ENCODE measurements around the gene CFAP45. TPM values are rescaled to one million over a fixed set of nuclear protein-coding genes. Genes with fewer than 3 reads are reported as not detected.
A peak's percentile ranks its signal among the peaks of the same experiment; 100 is the strongest.

Gene CFAP45
- total and polyA plus RNA-seq, 9 of the 15 experiments (the other 6 are each of a cell fraction or from before 2014, with no cell fraction given), result 0.65 to 2.4 (median 1.5) TPM

DNA sequence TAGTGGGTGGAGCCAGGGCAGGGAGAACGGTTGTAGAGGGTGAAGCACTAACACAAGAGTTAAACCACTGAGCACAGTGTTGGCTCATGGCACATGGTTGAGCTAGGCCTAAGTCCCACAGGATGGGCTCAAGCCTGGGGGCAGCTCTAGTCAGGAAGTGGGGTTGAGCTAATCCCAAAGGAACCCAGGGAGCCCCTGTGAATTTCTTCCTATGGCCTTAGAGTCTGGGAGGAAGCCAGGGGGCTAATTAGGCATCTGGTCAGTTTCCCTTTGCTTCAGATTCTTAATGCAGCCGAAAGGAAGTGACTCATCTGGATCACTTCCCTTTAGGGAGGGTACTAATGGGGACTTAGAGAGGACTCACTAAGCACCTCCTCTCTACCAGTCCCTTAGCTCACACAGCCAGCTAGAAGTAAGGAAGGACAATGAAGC, 10.1 kb downstream of the CFAP45 start (continued):
- peak; percentile 73 for TF ChIP-seq JUN (IDR thresholded peaks at IDR 0.05; ENCODE audit: borderline replicate concordance, low read depth, low read length)
- TF ChIP-seq JUN (CRISPR knock-in tag; IDR thresholded peaks at IDR 0.05; ENCODE audit: borderline replicate concordance), result no peak
- peak; percentile 35; the same call in 1 of the 2 replicates for TF ChIP-seq EP300 (IDR thresholded peaks at IDR 0.05; ENCODE audit: low read length)
- TF ChIP-seq ZNF174 (CRISPR knock-in tag; IDR thresholded peaks at IDR 0.05), result no peak
- TF ChIP-seq FOXK2 (conservative IDR thresholded peaks at IDR 0.05 in 1 of 2, IDR thresholded peaks at IDR 0.05 in 1 of 2; ENCODE audit: low read depth in 2 of 2), result no peak
- no peak for TF ChIP-seq BCOR (IDR thresholded peaks at IDR 0.05)
- no peak for TF ChIP-seq XRCC3 (IDR thresholded peaks at IDR 0.05)
- peak; percentile 47; the same call in 1 of the 2 replicates for TF ChIP-seq ARID1B (IDR thresholded peaks at IDR 0.05)
- no peak for TF ChIP-seq HOXB6 (CRISPR knock-in tag; IDR thresholded peaks at IDR 0.05; ENCODE audit: borderline replicate concordance)
- TF ChIP-seq WHSC1 (IDR thresholded peaks at IDR 0.05; ENCODE audit: low read length), result no peak
- TF ChIP-seq, protein P1, sequence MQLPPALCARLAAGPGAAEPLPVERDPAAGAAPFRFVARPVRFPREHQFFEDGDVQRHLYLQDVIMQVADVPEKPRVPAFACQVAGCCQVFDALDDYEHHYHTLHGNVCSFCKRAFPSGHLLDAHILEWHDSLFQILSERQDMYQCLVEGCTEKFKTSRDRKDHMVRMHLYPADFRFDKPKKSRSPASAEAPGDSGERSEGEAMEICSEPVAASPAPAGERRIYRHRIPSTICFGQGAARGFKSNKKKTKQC (CRISPR knock-in tag; IDR thresholded peaks at IDR 0.05), result no peak
- TF ChIP-seq ZNF134 (CRISPR knock-in tag; conservative IDR thresholded peaks at IDR 0.05), result no peak
- TF ChIP-seq, protein P2, sequence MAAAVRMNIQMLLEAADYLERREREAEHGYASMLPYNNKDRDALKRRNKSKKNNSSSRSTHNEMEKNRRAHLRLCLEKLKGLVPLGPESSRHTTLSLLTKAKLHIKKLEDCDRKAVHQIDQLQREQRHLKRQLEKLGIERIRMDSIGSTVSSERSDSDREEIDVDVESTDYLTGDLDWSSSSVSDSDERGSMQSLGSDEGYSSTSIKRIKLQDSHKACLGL (CRISPR knock-in tag; IDR thresholded peaks at IDR 0.05; ENCODE audit: borderline replicate concordance, poor library complexity, severe bottlenecking), result no peak
- TF ChIP-seq CTBP1 (IDR thresholded peaks at IDR 0.05; ENCODE audit: borderline replicate concordance), result no peak
- no peak for TF ChIP-seq CCNT2 (IDR thresholded peaks at IDR 0.05; ENCODE audit: borderline replicate concordance, extremely low read depth, insufficient read length, low read depth, low read length)
- TF ChIP-seq PTRF (tag; IDR thresholded peaks at IDR 0.05), result 0 out of 2 replicates have a peak, but pooled peaks have one; percentile 48
- no peak for TF ChIP-seq RB1 (IDR thresholded peaks at IDR 0.05; ENCODE audit: low read depth)
- TF ChIP-seq, protein P3, sequence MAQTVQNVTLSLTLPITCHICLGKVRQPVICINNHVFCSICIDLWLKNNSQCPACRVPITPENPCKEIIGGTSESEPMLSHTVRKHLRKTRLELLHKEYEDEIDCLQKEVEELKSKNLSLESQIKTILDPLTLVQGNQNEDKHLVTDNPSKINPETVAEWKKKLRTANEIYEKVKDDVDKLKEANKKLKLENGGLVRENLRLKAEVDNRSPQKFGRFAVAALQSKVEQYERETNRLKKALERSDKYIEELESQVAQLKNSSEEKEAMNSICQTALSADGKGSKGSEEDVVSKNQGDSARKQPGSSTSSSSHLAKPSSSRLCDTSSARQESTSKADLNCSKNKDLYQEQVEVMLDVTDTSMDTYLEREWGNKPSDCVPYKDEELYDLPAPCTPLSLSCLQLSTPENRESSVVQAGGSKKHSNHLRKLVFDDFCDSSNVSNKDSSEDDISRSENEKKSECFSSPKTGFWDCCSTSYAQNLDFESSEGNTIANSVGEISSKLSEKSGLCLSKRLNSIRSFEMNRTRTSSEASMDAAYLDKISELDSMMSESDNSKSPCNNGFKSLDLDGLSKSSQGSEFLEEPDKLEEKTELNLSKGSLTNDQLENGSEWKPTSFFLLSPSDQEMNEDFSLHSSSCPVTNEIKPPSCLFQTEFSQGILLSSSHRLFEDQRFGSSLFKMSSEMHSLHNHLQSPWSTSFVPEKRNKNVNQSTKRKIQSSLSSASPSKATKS (CRISPR knock-in tag; IDR thresholded peaks at IDR 0.05), result no peak
- no peak for TF ChIP-seq SMARCC2 (IDR thresholded peaks at IDR 0.05; ENCODE audit: low read depth)
- TF ChIP-seq ZNF79 (CRISPR knock-in tag; IDR thresholded peaks at IDR 0.05; ENCODE audit: low read depth), result no peak
- TF ChIP-seq CREB1 (IDR thresholded peaks at IDR 0.05), result no peak
- TF ChIP-seq CREB1 (CRISPR knock-in tag; IDR thresholded peaks at IDR 0.05), result no peak
- TF ChIP-seq, protein P4, sequence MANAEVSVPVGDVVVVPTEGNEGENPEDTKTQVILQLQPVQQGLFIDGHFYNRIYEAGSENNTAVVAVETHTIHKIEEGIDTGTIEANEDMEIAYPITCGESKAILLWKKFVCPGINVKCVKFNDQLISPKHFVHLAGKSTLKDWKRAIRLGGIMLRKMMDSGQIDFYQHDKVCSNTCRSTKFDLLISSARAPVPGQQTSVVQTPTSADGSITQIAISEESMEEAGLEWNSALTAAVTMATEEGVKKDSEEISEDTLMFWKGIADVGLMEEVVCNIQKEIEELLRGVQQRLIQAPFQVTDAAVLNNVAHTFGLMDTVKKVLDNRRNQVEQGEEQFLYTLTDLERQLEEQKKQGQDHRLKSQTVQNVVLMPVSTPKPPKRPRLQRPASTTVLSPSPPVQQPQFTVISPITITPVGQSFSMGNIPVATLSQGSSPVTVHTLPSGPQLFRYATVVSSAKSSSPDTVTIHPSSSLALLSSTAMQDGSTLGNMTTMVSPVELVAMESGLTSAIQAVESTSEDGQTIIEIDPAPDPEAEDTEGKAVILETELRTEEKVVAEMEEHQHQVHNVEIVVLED (CRISPR knock-in tag; IDR thresholded peaks at IDR 0.05), result no peak
- TF ChIP-seq, protein P5, sequence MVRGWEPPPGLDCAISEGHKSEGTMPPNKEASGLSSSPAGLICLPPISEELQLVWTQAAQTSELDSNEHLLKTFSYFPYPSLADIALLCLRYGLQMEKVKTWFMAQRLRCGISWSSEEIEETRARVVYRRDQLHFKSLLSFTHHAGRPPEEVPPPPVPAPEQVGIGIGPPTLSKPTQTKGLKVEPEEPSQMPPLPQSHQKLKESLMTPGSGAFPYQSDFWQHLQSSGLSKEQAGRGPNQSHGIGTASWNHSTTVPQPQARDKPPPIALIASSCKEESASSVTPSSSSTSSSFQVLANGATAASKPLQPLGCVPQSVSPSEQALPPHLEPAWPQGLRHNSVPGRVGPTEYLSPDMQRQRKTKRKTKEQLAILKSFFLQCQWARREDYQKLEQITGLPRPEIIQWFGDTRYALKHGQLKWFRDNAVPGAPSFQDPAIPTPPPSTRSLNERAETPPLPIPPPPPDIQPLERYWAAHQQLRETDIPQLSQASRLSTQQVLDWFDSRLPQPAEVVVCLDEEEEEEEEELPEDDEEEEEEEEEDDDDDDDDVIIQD (CRISPR knock-in tag; IDR thresholded peaks at IDR 0.05), result no peak
- no peak for TF ChIP-seq CBX2 (IDR thresholded peaks at IDR 0.05; ENCODE audit: insufficient read depth, low read length, poor library complexity, severe bottlenecking)

Measured in K562 (cell line).